ENCODE data around the gene EEF1B2.

- TF ChIP-seq CTCF (conservative IDR thresholded peaks at IDR 0.05; ENCODE audit: low read length) (no peak), EZH2phosphoT487 (IDR thresholded peaks at IDR 0.05; ENCODE audit: borderline replicate concordance) (no peak)
Measured at GRCh38 chr2:206204710-206205109, 45.0 kb downstream of the EEF1B2 start.

Data from Loucy (cell line).